Measurements from ENCODE around the gene PRKAG2.
"Not testable (repeated sequence)": the region's sequence is repeated elsewhere in the genome, so short reads cannot be mapped to it uniquely, and the experiment has no call there.

PRKAG2 gene

GRCh38 chr7:151801291-151801690 lies 75.6 kb downstream of the PRKAG2 start:
- DNase-seq (ENCODE audit: low spot score), result no peak

GRCh38 chr7:151800861-151801260 lies 76.1 kb downstream of the PRKAG2 start:
- no peak for DNase-seq (ENCODE audit: low spot score)

- DNase-seq (ENCODE audit: low spot score), result no peak
These were observed 76.5 kb downstream of the PRKAG2 start for GRCh38 chr7:151800391-151800790.

GRCh38 chr7:151799506-151799905 lies 77.4 kb downstream of the PRKAG2 start:
- no peak for DNase-seq (ENCODE audit: low spot score)

GRCh38 chr7:151798851-151799448 lies 78.0 kb downstream of the PRKAG2 start:
- peak; percentile 67 for DNase-seq (ENCODE audit: low spot score)

- not testable (repeated sequence) for DNase-seq (ENCODE audit: low spot score)
These were observed 79.1 kb downstream of the PRKAG2 start for GRCh38 chr7:151797667-151798307.

- no peak for DNase-seq (ENCODE audit: low spot score)
These were observed 79.9 kb downstream of the PRKAG2 start for GRCh38 chr7:151796871-151797537.

GRCh38 chr7:151796091-151796870 lies 80.6 kb downstream of the PRKAG2 start:
- DNase-seq (ENCODE audit: low spot score), result no peak

- DNase-seq (ENCODE audit: low spot score), result no peak
These were observed 81.6 kb downstream of the PRKAG2 start for GRCh38 chr7:151795168-151795811.

- DNase-seq (ENCODE audit: low spot score), result no peak
These were observed 82.3 kb downstream of the PRKAG2 start for GRCh38 chr7:151794508-151795167.

- no peak for DNase-seq (ENCODE audit: low spot score)
These were observed 82.9 kb downstream of the PRKAG2 start for GRCh38 chr7:151793991-151794507.

- DNase-seq (ENCODE audit: low spot score), result no peak
These were observed 83.4 kb downstream of the PRKAG2 start for GRCh38 chr7:151793531-151793951.

- no peak for DNase-seq (ENCODE audit: low spot score)
These were observed 84.3 kb downstream of the PRKAG2 start for GRCh38 chr7:151792636-151793035.

- no peak for DNase-seq (ENCODE audit: low spot score)
These were observed 84.8 kb downstream of the PRKAG2 start for GRCh38 chr7:151792086-151792485.

GRCh38 chr7:151790830-151791620 lies 85.9 kb downstream of the PRKAG2 start:
- peak; percentile 28 for DNase-seq (ENCODE audit: low spot score)

GRCh38 chr7:151790095-151790829 lies 86.7 kb downstream of the PRKAG2 start:
- no peak for DNase-seq (ENCODE audit: low spot score)

GRCh38 chr7:151789380-151789947 lies 87.5 kb downstream of the PRKAG2 start:
- no peak for DNase-seq (ENCODE audit: low spot score)

GRCh38 chr7:151787348-151787747 lies 89.6 kb downstream of the PRKAG2 start:
- no peak for DNase-seq (ENCODE audit: low spot score)

- no peak for DNase-seq (ENCODE audit: low spot score)
These were observed 90.0 kb downstream of the PRKAG2 start for GRCh38 chr7:151786936-151787335.
